GM19324 (cell line): ENCODE results near the gene PEX13.
"Not testable (repeated sequence)": the region's sequence is repeated elsewhere in the genome, so short reads cannot be mapped to it uniquely, and the experiment has no call there.

Experiments used
- ATAC-seq: cut with Tn5 transposase; IDR thresholded peaks from one replicate; pipeline ENCODE4 v1.9.1; 2021; ENCODE audit warnings: mild to moderate bottlenecking, moderate library complexity; ENCODE audit not compliant: unreplicated experiment, low FRiP score

The PEX13 gene

GRCh38 chr2:61017556-61018317, at the start of gene PEX13, which contains the start of gene PUS10:
TSS of gene PEX13 (plus strand) at chr2:61017720. CDS start at chr2:61017760, 40 bp downstream.
TSS of gene PUS10 (minus strand) at chr2:61018255. CDS start at chr2:61011890, 6,365 bp downstream.
- ATAC-seq, result peak; percentile 85

GRCh38 chr2:60972889-60973656, 44.4 kb upstream of the PEX13 start:
- ATAC-seq, result no peak

GRCh38 chr2:60973705-60974104, 43.8 kb upstream of the PEX13 start:
- no peak for ATAC-seq

GRCh38 chr2:60974652-60975051, 42.9 kb upstream of the PEX13 start:
- no peak for ATAC-seq

GRCh38 chr2:60976256-60976850, 41.2 kb upstream of the PEX13 start:
- no peak for ATAC-seq

GRCh38 chr2:60976875-60977561, 40.5 kb upstream of the PEX13 start:
- no peak for ATAC-seq

- ATAC-seq, result no peak
Measured at GRCh38 chr2:60977562-60977895, 40.0 kb upstream of the PEX13 start.

GRCh38 chr2:60979231-60979630, 38.3 kb upstream of the PEX13 start:
- ATAC-seq, result no peak

- peak; percentile 50 for ATAC-seq
Measured at GRCh38 chr2:60980071-60980815, 37.3 kb upstream of the PEX13 start.

GRCh38 chr2:60982066-60982465, 35.5 kb upstream of the PEX13 start:
- ATAC-seq, result not testable (repeated sequence)

- no peak for ATAC-seq
Measured at GRCh38 chr2:60984720-60985119, 32.8 kb upstream of the PEX13 start.

GRCh38 chr2:60987041-60987440, 30.5 kb upstream of the PEX13 start:
- ATAC-seq, result no peak

- ATAC-seq, result not testable (repeated sequence)
Measured at GRCh38 chr2:60987656-60988055, 29.9 kb upstream of the PEX13 start.

GRCh38 chr2:60989259-60989658, 28.3 kb upstream of the PEX13 start:
- no peak for ATAC-seq

GRCh38 chr2:60991644-60992043, 25.9 kb upstream of the PEX13 start:
- ATAC-seq, result no peak

- peak; percentile 94 for ATAC-seq
Measured at GRCh38 chr2:60992985-60993392, 24.5 kb upstream of the PEX13 start.

- no peak for ATAC-seq
Measured at GRCh38 chr2:60994131-60994530, 23.4 kb upstream of the PEX13 start.

- ATAC-seq, result no peak
Measured at GRCh38 chr2:60998628-60999545, 18.6 kb upstream of the PEX13 start.

- ATAC-seq, result no peak
Measured at GRCh38 chr2:61005736-61006135, 11.8 kb upstream of the PEX13 start.
